HG03457 (cell line): ENCODE measurements around the gene INHA.

Experiments used
- ATAC-seq: cut with Tn5 transposase; IDR thresholded peaks from one replicate; pipeline ENCODE4 v1.9.1; 2021; ENCODE audit warnings: moderate number of reproducible peaks; ENCODE audit not compliant: unreplicated experiment

The INHA gene

DNA sequence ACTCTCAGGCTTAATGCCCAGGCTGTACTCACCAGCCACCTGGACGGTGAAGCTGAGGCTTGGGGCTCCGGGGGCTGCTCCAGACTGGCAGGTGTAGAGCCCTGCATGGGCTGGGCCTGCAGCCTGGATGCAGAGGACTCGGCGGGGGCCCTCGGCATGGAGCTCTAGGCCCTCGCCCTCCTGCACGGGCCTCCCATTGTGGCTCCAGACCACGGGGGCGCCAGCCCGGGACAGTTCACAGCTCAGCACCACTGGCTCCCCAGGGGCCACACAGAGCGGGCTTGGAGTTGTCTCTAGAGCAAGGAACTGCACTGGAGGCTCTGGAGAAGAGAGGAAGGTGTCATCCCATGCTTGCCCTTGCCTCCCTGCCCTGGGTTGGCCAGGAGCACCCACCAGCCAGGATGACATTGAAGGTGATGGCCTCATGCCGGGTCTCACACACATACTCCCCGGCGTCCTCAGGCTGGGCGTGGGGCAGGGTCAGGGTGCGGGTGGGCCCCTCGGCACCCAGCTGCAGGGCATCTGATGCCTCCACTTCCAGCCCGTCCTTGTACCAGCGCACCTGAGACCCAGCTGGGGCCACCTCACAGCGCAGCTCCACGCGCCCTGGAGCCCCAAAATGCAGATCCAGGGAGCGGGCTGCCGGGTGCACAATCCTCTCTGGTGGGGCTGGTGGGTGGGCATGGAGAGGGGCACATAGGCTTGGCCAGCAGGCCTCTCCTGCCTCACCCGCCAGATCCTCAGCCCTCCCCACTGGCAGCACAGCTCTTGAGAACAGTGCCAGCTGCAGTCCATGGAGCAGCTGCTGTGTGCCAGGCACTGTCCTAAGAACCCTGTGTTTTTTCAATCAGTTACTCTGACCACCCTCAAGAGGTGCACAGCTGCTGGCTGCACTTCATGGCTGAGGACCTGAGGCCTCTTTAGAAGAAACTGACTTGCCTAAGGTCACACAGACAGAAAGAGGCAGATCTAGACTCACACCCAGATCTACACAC is 14.0 kb upstream of the INHA start:
- ATAC-seq = no peak

DNA sequence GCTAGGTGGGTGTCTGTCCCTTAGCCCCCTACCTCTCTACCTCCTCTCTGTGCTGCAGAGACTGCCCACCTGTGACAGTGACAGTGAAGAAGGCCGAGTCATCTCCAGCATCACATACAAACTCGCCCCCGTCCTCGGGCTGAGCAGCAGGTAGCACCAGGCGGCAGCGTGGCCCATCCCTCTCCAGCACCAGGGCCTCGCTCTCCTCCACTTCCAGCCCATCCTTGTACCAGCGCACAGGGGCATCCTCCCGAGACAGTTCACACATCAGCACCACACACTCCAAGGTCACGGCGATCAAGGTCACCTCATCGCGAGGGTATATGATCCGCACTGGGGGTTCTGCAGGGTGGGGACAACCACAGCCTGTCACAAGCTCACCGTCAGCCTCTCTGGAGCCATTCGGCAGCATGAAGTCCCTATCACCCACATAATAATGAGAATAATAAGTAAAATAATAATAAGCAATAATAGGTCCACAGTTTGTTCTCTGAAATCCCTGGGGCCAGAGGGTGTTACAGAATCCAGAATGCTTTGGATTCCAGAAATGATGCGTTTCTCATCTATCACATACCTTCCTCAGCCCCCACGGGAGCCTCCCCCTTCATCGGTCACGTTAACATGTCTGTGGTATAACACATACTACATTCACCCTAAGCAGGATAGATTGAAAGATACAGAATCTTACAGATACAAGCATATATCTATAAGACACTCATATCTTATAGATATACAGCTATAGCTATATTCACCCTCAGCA is 12.8 kb upstream of the INHA start:
- no peak for ATAC-seq

DNA sequence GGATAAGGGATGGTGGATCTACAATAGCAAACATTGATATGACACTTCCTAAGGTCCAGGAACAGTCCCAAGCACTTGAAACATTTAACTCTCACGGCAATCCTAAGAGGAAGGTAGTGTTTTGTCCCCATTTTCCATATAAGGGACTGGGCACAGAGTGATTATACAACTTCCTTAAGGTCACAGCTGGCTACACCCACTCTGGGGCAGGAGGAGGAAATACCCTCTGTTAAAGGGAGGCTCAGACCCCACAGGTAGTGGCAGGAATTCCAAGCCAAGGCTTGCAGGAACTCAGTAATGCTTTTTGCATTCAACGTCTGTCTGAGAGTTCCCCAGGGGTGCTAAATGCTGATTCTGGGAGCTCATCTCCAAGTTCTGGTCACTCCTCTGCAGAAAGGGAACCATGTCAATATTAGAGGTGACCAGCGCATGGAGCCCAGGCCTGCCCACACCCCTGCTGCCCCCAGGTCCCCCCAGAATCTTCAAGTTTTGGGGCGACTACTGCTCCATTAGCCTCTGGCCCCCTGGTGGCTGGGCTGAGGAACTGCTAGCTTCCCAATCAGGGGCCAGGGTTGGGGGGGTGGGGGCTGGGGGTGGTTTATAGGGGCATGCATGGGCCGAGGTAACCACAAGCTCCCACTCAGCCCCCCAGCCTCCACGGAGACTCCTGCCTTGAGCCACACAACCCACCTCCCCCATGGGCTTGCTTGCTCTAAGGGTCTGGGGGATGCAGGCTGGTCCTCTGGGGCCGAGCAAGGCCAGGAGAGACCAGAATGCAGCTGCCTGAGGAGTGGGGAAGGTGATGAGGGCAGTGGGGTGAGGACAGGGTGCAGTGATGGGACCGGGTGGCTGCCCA is 11.8 kb upstream of the INHA start:
- ATAC-seq = no peak

DNA sequence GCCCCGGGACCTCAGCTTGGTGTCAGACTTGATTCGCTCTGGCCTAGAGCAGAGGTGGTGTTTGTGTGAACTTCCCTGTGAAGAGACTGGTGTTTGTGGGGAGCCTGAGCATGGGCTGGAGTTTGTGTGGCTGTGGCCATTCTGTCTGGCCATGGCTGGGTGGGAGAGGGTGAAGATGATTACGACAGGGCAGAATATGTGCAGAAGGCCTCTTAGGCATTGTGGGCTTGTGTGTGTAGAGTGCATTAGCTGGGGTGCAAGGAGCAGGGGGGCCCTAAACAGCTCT is 11.3 kb upstream of the INHA start:
- ATAC-seq = no peak

DNA sequence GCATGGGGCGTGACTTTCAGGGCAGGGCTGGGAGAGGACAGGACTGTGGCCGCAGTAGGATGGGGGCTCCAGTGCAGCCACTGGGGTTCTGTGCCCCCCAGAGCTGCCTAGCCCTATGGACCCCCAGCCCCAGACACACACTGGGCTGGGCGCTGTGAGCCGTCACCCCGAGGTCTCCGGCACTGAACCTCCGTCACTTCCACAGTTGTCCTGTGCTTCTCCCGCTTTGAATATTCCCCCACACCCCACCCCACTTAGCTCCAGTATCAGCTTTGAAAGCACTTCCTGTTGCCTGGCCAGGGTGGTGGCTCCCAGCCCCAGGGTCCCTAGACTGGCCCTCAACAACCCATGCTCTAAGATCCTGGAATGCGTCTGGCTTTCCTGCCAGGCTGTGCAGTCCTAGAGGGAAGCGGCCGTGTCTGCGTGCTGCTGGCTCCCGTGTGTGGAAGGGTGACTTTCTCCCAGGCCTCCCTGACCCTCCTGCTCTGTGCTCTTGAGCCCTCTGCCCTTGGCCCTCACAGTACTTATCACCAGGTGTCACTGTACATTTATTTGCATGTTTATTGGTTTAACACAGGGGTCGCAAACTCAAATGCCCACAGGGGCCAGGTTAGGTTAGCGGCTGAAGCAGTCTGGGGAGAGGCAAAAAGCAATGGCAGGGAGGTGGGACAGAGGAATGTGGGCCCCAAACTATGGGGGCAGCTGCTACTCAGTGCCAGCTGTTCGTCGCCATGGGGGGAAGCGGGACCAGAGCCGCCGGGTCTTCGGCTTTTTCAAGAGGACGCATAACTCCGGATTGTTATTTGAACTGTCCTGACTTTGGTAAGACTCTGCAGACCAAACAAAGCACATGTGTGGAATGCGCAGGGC is 10.7 kb upstream of the INHA start:
- no peak for ATAC-seq

DNA sequence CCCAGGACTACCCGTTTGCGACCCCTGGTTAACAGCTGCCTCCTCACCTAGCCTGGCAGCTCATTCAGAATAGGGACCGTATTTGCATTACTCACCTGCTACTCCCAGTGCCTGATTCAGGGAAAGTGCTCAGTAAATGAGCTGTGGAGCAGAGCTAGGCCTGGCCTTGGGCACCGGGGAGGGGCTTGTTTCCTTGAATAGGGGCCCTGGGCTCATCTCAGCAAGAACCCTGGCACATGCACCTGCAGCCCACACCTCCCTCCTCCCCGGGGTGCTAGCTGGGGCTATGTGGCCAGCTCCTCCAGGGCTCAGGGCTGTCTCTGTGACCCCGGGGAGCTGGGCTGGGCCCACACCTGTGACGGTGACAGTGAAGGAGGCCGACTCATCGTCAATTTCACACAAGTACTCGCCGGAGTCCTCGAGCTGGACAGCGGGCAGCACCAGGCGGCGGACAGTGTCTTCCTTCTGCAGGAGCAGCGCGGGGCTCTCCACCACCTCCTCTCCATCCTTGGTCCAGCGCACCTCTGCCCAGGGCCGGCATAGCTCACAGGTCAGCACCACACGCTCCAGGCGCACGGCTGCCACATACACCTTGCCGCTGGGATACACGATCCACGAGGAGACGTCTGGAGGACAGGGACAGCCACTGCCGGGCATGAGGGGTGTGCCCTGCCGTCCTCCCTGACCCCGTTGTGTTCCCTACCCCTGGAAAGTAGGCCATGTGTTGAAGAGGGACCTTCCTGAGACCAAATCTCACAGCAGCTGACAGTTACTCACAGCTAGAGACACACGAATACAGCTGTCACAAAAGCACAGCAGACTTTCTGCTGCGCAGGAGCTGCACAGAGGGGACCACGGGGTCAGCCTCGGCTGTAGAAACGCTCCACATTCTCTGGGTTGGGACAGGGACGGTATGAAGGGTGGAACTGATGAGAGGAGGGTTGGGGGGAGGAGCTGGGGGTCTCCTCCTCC is 9.8 kb upstream of the INHA start:
- ATAC-seq = no peak

DNA sequence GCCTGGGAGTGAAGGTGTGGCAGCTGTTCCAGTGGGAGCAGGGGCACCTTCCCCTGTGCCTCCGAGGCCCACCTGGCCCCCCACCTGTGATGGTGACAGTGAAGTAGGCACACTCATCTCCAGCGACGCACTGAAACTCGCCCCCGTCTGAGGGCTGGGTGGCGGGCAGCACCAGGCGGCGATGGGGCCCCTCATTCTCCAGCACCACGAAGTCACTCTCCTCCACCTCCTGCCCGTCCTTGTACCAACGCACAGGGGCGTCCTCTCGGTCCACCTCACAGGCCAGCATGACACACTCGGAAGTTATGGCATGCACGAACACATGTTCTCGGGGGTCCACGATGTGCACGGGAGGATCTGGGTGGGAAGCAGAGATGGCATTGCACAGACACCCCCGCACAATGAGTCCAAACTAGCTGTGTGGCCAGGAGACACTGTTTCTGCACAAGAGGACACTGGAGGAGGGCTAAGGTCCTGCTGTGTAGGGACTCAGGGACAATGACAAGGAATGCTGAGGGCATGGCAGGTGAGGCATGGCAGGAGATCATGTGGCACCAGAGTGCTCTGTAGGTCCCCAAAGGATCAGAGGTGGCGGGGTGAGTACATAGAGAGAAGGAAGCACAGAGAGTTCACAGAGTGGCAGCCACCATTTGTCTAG is 8.7 kb upstream of the INHA start:
- ATAC-seq = no peak

DNA sequence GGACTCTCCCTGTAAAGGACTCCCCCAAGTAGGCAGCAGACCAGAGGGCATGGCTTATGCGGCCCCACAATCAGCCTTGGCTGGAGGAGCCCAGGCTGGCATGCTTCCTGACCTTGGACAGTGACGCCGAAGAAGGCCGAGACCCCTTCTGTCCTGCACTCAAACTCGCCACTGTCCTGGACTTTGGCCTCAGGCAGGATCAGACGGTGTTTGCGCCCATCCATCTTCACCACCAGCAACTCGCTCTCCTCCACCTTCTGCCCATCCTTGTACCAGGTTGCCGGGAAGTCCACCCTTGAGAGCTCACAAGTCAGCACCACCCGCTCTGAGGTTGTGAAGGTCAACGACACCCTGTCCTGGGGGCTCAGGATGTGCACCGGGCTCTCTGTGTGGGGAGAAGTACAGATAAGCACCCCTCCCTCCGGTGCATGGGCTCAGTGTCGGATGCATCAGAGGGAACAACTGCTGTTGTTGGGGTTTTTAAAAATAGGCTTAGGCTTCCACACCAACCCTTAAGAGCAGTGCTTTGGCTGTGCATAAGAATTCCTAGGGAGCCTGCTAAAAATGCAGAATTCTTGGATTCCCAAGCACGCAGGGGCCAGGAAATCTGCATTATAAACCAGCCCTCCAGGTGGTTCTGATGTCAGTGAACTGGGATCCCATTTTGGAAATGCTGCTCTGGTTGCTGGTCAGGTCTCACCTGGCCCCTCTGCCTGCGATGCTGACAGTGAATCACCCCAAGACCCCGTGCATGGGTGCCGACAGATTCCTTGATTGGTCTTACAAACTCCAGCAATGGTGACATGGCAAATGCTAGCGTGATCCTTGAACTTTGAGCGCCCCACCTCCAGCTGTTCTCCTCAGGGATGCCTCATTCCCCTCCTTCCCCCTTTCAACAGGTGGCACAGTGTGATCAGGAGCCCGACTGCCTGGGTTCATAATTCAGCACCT is 6.7 kb upstream of the INHA start:
- no peak for ATAC-seq

DNA sequence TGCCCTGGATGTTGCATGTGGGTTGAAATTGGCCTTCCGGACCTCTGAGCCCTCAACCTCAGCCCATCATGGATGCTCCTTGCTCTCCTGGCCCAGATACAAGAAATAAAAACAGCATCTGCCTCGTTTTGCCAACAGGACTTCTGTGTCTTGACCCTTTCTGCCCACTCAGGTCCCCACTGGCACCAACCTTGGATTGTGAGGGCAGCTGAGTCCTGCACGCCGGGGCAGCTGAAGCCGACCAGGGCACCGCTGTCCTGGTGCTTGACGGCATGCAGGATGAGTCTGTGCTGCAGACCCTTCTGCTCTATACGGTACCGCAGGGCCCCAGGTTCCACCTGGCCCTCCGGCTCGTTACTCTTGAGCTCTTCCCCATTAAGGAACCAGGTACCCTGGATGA is 5.5 kb upstream of the INHA start:
- ATAC-seq = no peak

DNA sequence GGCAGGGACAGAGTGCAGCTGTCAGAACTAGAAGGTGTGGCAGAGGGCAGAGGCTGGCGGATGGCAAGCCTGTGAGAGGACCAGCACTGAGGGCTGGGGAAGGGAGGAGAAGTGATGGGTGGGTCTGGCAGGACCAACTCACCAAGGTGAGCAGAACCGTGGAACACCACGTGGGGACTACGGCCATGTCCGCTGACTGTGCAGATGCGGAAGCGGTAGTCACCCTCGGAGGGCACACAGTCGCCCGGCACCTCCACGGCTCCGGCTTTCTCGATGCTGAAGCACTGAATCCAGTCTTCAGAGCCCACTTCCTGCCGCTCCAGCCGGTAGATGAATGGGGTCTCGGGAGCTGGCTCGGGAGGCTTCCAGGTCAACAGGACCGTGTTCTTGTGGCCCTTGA is 5.0 kb upstream of the INHA start:
- ATAC-seq = no peak

DNA sequence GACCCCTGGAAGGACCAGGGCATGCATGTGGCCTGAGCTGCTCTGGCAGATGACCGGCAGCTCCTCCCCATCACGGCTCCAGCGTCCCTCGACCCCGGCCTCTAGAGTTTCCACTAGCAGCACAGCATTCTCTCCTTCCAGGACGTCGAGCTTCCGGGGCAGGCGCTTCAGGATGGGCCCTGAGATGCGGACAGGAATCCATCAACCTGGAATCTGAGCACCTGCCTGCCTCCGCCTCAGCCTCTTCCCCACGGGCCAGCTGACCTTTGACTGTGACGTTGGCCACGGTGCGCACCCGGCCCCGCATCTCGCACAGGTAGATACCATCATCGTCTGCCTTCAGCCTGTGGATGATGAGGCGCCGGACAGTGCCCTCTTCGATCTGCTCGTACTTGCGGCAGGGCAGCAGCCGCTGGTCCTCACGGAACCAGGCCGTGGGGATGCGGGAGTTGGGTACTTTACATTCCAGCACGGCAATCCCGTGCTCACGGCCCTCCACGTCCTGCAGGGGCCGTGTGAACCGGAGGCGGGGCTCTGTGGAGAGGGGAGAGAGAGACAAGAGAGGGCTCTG is 4.2 kb upstream of the INHA start:
- ATAC-seq = no peak

DNA sequence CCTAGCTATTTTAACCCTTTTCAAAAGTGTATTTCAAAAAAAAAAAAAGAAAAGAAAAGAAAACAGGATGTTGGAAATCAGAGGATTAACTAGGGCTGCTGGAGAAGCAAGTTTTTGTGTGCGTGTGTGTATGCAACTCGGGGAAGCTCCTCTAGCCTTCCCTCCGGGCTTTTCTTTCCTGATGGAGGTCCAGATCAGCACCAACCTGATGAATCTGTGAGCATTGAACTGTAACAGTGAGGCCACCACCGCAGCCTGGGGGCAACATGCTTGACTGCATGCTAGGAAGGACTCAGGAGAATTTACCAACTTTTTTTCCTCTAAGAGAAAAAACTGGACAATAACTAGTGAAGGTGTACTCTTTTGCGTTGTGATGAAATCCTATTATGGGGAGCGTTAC is 3.1 kb upstream of the INHA start:
- no peak for ATAC-seq

DNA sequence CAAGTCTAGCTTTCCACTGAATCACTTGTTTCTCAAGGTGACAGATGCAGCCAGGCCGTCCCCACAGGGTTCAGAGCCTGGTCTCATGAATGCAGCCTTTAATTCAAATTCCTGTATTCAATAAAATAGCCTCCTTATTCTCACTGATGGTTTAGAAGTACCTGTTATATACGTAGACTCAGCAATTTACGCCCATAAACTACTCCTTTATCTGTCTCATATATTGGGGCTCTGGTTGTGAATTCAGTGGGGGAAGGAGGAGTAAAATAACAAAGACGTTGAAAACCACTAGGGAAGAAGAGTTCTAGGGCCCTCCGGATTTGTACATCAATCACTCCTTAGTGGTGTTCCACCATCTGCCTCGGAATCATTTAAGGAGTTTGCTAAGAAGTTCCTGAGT is 2.5 kb upstream of the INHA start:
- ATAC-seq = no peak

DNA sequence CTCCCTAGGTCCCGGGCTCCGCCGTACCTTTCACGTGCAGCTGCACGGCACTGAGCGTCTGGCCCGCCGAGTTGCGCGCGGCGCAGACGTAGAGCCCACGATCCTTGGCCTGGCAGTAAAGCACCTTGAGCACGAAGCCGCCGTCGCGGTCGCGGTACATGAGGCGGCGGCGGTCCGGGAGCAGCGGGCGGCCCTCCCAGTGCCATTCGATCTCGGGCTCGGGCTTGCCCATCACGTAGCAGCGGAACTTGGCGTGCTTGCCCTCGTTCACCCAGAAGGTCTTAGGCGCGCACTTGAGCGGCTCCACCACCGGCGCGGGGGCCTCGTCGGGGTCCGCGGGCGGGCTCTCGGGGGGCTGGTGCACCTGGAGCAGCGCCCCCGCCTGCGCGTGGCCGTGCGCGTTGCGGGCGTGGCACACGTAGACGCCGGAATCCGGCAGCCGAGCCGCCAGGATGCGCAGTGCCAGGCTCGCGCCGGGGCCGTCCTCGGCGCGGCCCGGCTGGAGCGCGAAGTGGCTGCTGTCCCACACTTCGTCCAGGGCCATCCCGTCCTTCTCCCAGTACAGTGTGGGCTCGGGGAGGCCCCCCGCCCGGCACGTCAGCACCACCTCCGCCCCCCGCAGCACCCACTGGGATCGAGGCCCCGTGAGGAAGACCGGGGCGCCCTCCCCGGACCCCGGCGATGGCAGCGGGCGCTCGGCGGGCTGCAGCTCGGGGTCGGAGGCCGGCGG is 1.8 kb upstream of the INHA start:
- no peak for ATAC-seq

DNA sequence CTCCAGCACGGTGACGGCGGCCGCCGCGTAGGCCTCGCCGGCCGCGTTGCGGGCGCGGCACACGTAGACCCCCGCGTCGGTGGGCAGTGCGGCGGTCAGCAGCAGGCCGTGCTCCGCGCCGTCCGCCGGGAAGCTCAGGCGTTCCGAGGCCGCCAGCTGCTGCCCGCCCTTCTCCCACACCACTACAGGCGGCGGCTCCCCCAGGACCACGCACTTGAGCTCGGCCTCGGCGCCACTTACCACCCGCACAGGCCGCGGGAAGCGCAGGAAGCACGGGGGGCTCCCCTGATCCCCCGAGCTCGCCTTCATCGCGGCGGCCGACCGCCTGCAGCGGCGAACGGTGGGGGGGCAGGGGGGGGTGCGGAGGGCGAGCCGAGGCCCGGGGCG is 1.2 kb upstream of the INHA start:
- ATAC-seq = no peak

DNA sequence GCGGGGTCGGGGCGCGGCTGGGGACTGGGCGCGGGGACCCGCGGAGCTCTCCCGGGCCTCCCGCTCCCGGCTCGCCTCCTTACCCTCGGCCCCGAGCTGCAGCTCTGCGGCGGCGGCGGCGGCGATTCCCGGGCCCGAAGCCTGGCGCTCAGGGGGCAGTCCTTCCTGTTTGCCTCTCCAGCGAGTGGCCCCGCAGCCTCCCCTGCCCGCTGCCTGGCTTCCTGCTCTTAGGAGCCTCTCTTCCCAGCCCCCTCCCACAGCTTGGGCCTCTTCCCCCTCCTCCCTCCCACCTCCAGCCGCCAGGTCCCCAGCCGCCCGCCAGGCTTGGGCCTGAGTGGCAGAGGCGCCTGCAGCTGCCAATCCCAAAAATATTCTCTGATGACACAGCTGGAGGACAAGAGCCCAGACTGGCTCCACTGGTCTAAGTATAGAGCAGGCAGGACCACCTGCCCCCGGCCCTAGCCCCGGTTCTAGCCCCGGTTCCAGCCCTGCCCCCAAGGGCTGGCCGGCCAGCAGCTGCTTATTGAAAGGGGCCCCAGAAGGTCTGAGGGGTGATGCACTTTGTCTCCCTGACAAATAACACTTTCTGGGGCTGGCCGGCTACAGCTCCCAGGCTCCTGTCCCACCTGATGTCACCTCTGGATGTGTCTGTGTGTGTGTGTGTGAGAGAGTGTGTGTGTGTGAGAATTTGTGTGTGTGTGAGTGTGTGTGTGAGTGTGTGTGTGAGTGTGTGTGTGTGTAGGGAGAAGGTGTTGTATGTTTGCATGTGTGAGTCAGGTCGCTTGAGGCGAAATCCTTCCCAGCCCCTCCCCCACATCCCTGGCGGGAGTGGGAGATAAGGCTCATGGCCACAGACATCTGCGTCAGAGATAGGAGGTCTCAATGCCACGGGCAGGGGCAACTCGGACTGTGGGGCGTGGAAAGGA is 536 bp upstream of the INHA start, which contains the start of gene OBSL1:
TSS of gene OBSL1 (minus strand) at position 229 of the 926 bp plus-strand sequence. CDS start 307 bp downstream, outside the sequence.
- ATAC-seq = no peak
